ENCODE measurements around the gene CAMKK2. TPM values are rescaled to one million over a fixed set of nuclear protein-coding genes. Genes with fewer than 3 reads are reported as not detected.
"Not testable (repeated sequence)": the region's sequence is repeated elsewhere in the genome, so short reads cannot be mapped to it uniquely, and the experiment has no call there.

The CAMKK2 gene
- total and polyA plus RNA-seq, 2 experiments from 2014 or later: 20.1 to 29.8 TPM

DNA sequence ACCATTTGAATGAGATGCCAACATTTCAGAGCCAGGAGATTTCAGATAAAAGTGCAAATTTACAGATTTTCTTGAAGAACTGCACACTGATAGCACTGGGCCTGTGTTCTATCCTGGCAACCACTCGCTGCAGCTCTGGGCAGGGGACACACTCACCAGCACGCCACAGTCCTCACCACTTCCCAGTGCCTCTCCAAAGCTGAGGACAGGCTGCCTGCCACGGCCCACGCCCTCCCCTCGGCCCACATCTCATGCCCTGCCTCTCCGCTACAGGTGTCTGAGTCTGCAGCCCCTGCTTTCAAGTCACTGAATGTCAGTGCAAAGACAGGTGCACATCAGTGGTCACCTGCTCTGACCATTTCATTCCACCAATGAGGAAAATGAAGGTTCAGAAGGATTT is 12.7 kb downstream of the CAMKK2 start:
- H4K20me1 ChIP-seq (ENCODE audit: insufficient read depth): 0 out of 2 replicates have a peak, but pooled peaks cover 10% of the 10 kb centered on the region
- no peak overlapping the region for H3K9ac ChIP-seq
- peaks cover 21% of the 10 kb centered on the region for H3F3A ChIP-seq (ENCODE audit: insufficient read depth)
- H3K27me3 ChIP-seq (replicated peaks; ENCODE audit: insufficient read depth): no peaks in the 10 kb centered on the region
- TF ChIP-seq EZH2 (IDR thresholded peaks at IDR 0.05; ENCODE audit: insufficient read depth, poor library complexity, severe bottlenecking) (no peak), EZH2phosphoT487 (IDR thresholded peaks at IDR 0.05; ENCODE audit: insufficient read depth, low read depth) (no peak)
- peaks cover 67% of the 10 kb centered on the region for H3K79me2 ChIP-seq (ENCODE audit: insufficient read depth)
- no peak overlapping the region for H2AFZ ChIP-seq
- in situ Hi-C loops (cut with MboI): no loop called here
- DNase-seq: no peak
- peaks cover 11% of the 10 kb centered on the region for H3K4me1 ChIP-seq (ENCODE audit: insufficient read depth)
- no peak overlapping the region for H3K4me2 ChIP-seq (ENCODE audit: unreplicated experiment)
- no peaks in the 10 kb centered on the region for H3K9me2 ChIP-seq (ENCODE audit: insufficient read depth)
- 0 out of 2 replicates have a peak, but pooled peaks cover 3% of the 10 kb centered on the region for H3K36me3 ChIP-seq (ENCODE audit: low read depth)
- 91 to 93% methylated on average over 6 of the region's 6 CpGs for WGBS, 2 experiments (ENCODE audit: low coverage in 1 of 2, low lambda C conversion rate in 2 of 2, missing lambda C conversion rate in 2 of 2)
- no peaks in the 10 kb centered on the region for H3K9me3 ChIP-seq (ENCODE audit: low read depth)
- H3K27ac ChIP-seq: no peak overlapping the region
- no peak overlapping the region for H3K4me3 ChIP-seq

DNA sequence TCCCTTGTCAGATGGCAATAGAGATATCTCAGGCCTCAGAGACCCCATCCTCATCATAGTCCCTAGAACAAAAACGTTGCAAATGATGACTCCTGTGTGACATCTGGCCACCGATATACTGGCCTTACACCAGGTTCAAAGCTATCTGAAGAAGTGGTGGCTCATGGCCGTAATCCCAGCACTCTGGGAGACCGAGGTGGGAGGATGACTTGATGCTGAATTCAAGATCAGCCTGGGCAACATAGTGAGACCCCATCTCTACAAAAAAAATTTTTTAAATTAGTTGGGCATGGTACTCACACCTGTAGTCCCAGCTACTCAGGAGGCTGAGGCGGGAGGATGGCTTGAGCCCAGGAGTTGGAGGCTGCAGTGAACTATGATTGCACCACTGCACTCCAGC is 13.1 kb downstream of the CAMKK2 start:
- peaks cover 25% of the 10 kb centered on the region for H3F3A ChIP-seq (ENCODE audit: insufficient read depth)
- in situ Hi-C loops (cut with MboI): no loop called here
- no peaks in the 10 kb centered on the region for H3K27me3 ChIP-seq (replicated peaks; ENCODE audit: insufficient read depth)
- H3K36me3 ChIP-seq (ENCODE audit: low read depth): 0 out of 2 replicates have a peak, but pooled peaks cover 3% of the 10 kb centered on the region
- H4K20me1 ChIP-seq (ENCODE audit: insufficient read depth): 0 out of 2 replicates have a peak, but pooled peaks cover 10% of the 10 kb centered on the region
- H3K79me2 ChIP-seq (ENCODE audit: insufficient read depth): peaks cover 72% of the 10 kb centered on the region
- H2AFZ ChIP-seq: no peak overlapping the region
- no peak for TF ChIP-seq EZH2 (IDR thresholded peaks at IDR 0.05; ENCODE audit: insufficient read depth, poor library complexity, severe bottlenecking)
- TF ChIP-seq EZH2phosphoT487 (IDR thresholded peaks at IDR 0.05; ENCODE audit: insufficient read depth, low read depth): no peak
- H3K4me1 ChIP-seq (ENCODE audit: insufficient read depth): peaks cover 16% of the 10 kb centered on the region
- H3K9me2 ChIP-seq (ENCODE audit: insufficient read depth): no peaks in the 10 kb centered on the region
- H3K4me2 ChIP-seq (ENCODE audit: unreplicated experiment): no peak overlapping the region
- H3K9ac ChIP-seq: no peak overlapping the region
- DNase-seq: no peak
- no peak overlapping the region for H3K27ac ChIP-seq
- no peaks in the 10 kb centered on the region for H3K9me3 ChIP-seq (ENCODE audit: low read depth)
- no peak overlapping the region for H3K4me3 ChIP-seq
- WGBS, 2 experiments (ENCODE audit: low coverage in 1 of 2, low lambda C conversion rate in 2 of 2, missing lambda C conversion rate in 2 of 2): 88 to 91% methylated on average over 5 of the region's 5 CpGs

DNA sequence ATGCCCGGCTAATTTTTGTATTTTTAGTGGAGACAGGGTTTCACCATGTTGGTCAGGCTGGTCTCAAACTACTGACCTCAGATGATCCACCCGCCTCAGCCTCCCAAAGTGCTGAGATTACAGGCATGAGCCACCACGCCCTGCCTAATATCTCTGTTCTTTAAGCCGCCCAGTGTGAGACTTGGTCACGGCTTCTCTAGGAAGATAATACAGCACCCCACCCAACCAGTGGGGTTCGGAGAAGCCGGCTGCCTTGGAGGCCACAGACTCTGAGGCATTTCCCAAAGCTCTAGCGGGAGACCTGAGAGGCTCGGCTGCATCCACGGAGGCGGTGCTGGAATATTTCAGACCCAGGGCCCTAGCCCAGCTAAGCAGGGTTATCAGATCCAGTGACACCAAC is 13.6 kb downstream of the CAMKK2 start:
- H3K4me3 ChIP-seq; H3K9me2 ChIP-seq (ENCODE audit: insufficient read depth); H3K9ac ChIP-seq; DNase-seq; H3K36me3 ChIP-seq (ENCODE audit: low read depth); H3K27me3 ChIP-seq (replicated peaks; ENCODE audit: insufficient read depth); H4K20me1 ChIP-seq (ENCODE audit: insufficient read depth); H3K9me3 ChIP-seq (ENCODE audit: low read depth); H2AFZ ChIP-seq; H3K4me2 ChIP-seq (ENCODE audit: unreplicated experiment); in situ Hi-C loops (cut with MboI); H3K27ac ChIP-seq: not testable (repeated sequence)
- WGBS, 2 experiments (ENCODE audit: low coverage in 1 of 2, low lambda C conversion rate in 2 of 2, missing lambda C conversion rate in 2 of 2): 99 to 100% methylated on average over 11 of the region's 11 CpGs
- peaks cover 73% of the 10 kb centered on the region for H3K79me2 ChIP-seq (ENCODE audit: insufficient read depth)
- peaks cover 17% of the 10 kb centered on the region for H3K4me1 ChIP-seq (ENCODE audit: insufficient read depth)
- H3F3A ChIP-seq (ENCODE audit: insufficient read depth): peaks cover 29% of the 10 kb centered on the region

DNA sequence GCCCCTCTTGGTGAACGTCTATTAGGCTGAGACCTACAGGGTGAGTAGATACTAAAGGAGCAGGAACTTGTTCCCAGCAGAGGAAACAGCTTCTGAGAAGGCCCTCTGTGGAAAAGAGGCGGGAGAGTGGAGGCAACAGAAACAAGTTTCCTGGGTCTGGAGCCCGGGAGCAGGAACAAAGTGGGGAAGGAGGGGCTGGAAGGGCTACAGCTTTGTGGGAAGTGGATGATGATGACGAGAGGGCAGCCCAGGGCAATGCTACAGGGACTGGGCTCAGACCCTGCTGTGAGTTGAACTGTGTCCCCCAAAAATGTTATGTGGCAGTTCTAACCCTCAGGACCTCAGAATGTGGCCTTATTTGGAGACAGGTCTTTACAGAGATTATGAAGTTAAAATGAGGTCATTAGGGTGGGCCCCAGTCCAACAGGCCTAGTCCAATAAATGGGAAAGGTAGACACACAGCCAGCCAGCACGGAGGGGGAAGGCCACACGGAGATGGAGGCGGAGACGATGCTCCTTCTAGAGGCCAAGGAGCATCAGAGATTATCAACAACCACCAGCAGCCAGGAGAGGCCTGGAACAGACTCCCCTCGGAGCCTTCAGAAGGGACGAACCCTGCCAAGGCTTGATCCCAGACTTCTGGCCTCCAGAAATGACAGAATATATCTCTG is 14.3 kb downstream of the CAMKK2 start:
- in situ Hi-C loops (cut with MboI): no loop called here
- peaks cover 71% of the 10 kb centered on the region for H3K79me2 ChIP-seq (ENCODE audit: insufficient read depth)
- no peaks in the 10 kb centered on the region for H3K9me3 ChIP-seq (ENCODE audit: low read depth)
- TF ChIP-seq EZH2 (IDR thresholded peaks at IDR 0.05; ENCODE audit: insufficient read depth, poor library complexity, severe bottlenecking) (no peak), EZH2phosphoT487 (IDR thresholded peaks at IDR 0.05; ENCODE audit: insufficient read depth, low read depth) (no peak)
- H3K9me2 ChIP-seq (ENCODE audit: insufficient read depth): no peaks in the 10 kb centered on the region
- no peak overlapping the region for H2AFZ ChIP-seq
- H3K27me3 ChIP-seq (replicated peaks; ENCODE audit: insufficient read depth): no peaks in the 10 kb centered on the region
- H3K4me2 ChIP-seq (ENCODE audit: unreplicated experiment): no peak overlapping the region
- H3K27ac ChIP-seq: no peak overlapping the region
- no peak for DNase-seq
- H3K36me3 ChIP-seq (ENCODE audit: low read depth): 0 out of 2 replicates have a peak, but pooled peaks cover 3% of the 10 kb centered on the region
- H3K4me1 ChIP-seq (ENCODE audit: insufficient read depth): peaks cover 23% of the 10 kb centered on the region
- 0 out of 2 replicates have a peak, but pooled peaks cover 10% of the 10 kb centered on the region for H4K20me1 ChIP-seq (ENCODE audit: insufficient read depth)
- H3F3A ChIP-seq (ENCODE audit: insufficient read depth): peaks cover 36% of the 10 kb centered on the region
- 74 to 75% methylated on average over 10 of the region's 10 CpGs for WGBS, 2 experiments (ENCODE audit: low coverage in 1 of 2, low lambda C conversion rate in 2 of 2, missing lambda C conversion rate in 2 of 2)
- no peak overlapping the region for H3K9ac ChIP-seq
- H3K4me3 ChIP-seq: no peak overlapping the region

DNA sequence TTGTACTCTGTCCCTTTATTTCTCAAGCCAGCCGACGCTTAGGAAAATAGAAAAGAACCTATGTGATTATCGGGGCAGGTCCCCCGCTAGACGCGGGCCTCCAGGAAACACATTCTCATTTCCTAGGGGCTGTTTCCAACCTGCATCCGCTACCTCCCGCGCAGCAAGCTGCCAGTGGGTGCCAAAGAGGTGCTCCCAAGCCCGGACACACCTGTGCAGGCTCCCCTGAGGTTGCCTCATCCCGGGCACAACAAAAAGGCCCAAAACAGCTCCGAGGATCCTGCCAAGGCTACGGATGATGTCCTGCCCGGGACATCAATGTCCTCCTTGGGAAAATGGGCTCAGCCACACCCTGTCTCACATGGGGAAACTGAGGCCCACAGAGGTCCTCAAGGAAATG is 15.4 kb downstream of the CAMKK2 start:
- H3K9me3 ChIP-seq (ENCODE audit: low read depth); H3K36me3 ChIP-seq (ENCODE audit: low read depth); H4K20me1 ChIP-seq (ENCODE audit: insufficient read depth); H2AFZ ChIP-seq; H3K4me2 ChIP-seq (ENCODE audit: unreplicated experiment); H3K27ac ChIP-seq; DNase-seq; H3K9me2 ChIP-seq (ENCODE audit: insufficient read depth); H3K27me3 ChIP-seq (replicated peaks; ENCODE audit: insufficient read depth); H3K4me3 ChIP-seq; in situ Hi-C loops (cut with MboI); H3K9ac ChIP-seq: not testable (repeated sequence)
- H3F3A ChIP-seq (ENCODE audit: insufficient read depth): peaks cover 42% of the 10 kb centered on the region
- peaks cover 30% of the 10 kb centered on the region for H3K4me1 ChIP-seq (ENCODE audit: insufficient read depth)
- WGBS, 2 experiments (ENCODE audit: low coverage in 1 of 2, low lambda C conversion rate in 2 of 2, missing lambda C conversion rate in 2 of 2): 82 to 89% methylated on average over 14 of the region's 14 CpGs
- peaks cover 61% of the 10 kb centered on the region for H3K79me2 ChIP-seq (ENCODE audit: insufficient read depth)

DNA sequence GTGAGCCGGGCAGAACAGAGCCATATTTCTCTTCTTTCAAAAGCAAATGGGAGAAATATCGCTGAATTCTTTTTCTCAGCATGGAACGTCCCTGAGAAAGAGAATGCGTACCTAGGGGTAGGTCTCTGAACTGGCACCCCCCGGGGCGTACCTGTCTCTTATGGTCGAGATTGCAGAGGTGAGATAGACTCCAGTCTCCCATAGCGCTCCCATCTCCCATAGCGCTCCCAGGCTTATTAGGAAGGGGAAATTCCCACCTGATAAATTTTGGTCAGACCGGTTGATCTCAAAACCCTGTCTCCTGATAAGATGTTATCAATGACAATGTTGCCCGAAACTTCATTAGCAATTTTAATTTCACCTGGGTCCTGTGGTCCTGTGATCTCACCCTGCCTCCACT is 16.0 kb downstream of the CAMKK2 start:
- H3K36me3 ChIP-seq (ENCODE audit: low read depth); H3K4me3 ChIP-seq; H3K4me2 ChIP-seq (ENCODE audit: unreplicated experiment); DNase-seq; H4K20me1 ChIP-seq (ENCODE audit: insufficient read depth); H3K27ac ChIP-seq; H3K9me3 ChIP-seq (ENCODE audit: low read depth); in situ Hi-C loops (cut with MboI); H3K9me2 ChIP-seq (ENCODE audit: insufficient read depth); H3K9ac ChIP-seq; H2AFZ ChIP-seq; H3K27me3 ChIP-seq (replicated peaks; ENCODE audit: insufficient read depth): not testable (repeated sequence)
- 85 to 87% methylated on average over 11 of the region's 11 CpGs for WGBS, 2 experiments (ENCODE audit: low coverage in 1 of 2, low lambda C conversion rate in 2 of 2, missing lambda C conversion rate in 2 of 2)
- Histone ChIP-seq H3K79me2 (ENCODE audit: insufficient read depth) (peaks cover 56% of the 10 kb centered on the region), H3K4me1 (ENCODE audit: insufficient read depth) (peaks cover 31% of the 10 kb centered on the region), H3F3A (ENCODE audit: insufficient read depth) (peaks cover 44% of the 10 kb centered on the region)
